Measurements from ENCODE around the gene TMEM183A.

- TF ChIP-seq NKRF (conservative IDR thresholded peaks at IDR 0.05), result no peak
- no peak for TF ChIP-seq TCF12 (IDR thresholded peaks at IDR 0.05; ENCODE audit: low read depth, low read length)
- TF ChIP-seq CTCF (IDR thresholded peaks at IDR 0.05 in 2 of 3, conservative IDR thresholded peaks at IDR 0.05 in 1 of 3; ENCODE audit: control insufficient read depth in 2 of 3, extremely low read depth in 1 of 3, insufficient read depth in 1 of 3, low read depth in 3 of 3, low read length in 3 of 3), result no peak
- no peak for TF ChIP-seq KAT2A (conservative IDR thresholded peaks at IDR 0.05; ENCODE audit: control insufficient read depth, low read depth, low read length)
- no peak for TF ChIP-seq USF2 (IDR thresholded peaks at IDR 0.05; ENCODE audit: borderline replicate concordance, low read depth, low read length)
- no peak for TF ChIP-seq POLR2A (IDR thresholded peaks at IDR 0.05; ENCODE audit: low read depth, low read length)
- TF ChIP-seq EGR1 (IDR thresholded peaks at IDR 0.05; ENCODE audit: borderline replicate concordance in 1 of 2, low read depth in 2 of 2, low read length in 2 of 2), result no peak
- TF ChIP-seq EP300 (IDR thresholded peaks at IDR 0.05; ENCODE audit: borderline replicate concordance in 1 of 2, control insufficient read depth in 1 of 2, low read depth in 2 of 2, low read length in 2 of 2), result no peak
- TF ChIP-seq EZH2 (IDR thresholded peaks at IDR 0.05; ENCODE audit: borderline replicate concordance, control insufficient read depth, low read depth, low read length), result no peak
- no peak for TF ChIP-seq YY1 (IDR thresholded peaks at IDR 0.05; ENCODE audit: low read depth, low read length)
These were observed 4.2 kb upstream of the TMEM183A start for GRCh38 chr1:203002951-203003350.

Measured in GM12878 (cell line).